Panc1 (cell line): Measurements from ENCODE around the gene MTCH1. TPM values are rescaled to one million over a fixed set of nuclear protein-coding genes. Genes with fewer than 3 reads are reported as not detected.

ENCODE experiments used
- ATAC-seq: fragments of 200-7000 bp; cut with Tn5 transposase; 2 replicates; pipeline ENCODE4 v1.9.1; 2020; ENCODE audit warnings: mild to moderate bottlenecking, moderate library complexity
- BruUV-seq: library from RNA; stranded (reverse); fragments of 400-500 nt; replicated peaks from 2 replicates; lab custom pipeline; 2021; lab: Mats Ljungman, UMichigan
- CTCF ChIA-PET: fragments of 300-600 bp; sonication (Branson Sonifier 250); formaldehyde crosslinking; loops from one replicate; lab custom pipeline; 2022; ENCODE audit warnings: antibody characterized with exemption; lab: Charles Lee
- POLR2A ChIA-PET: fragments of 300-600 bp; sonication (Branson Sonifier 250); formaldehyde crosslinking; loops from one replicate; lab custom pipeline; 2022; ENCODE audit warnings: antibody characterized with exemption; lab: Charles Lee
- DNase-seq: peaks from one replicate; pipeline ENCODE4 v3.0.0-alpha.2; 2010; ENCODE audit warnings: low read depth, low spot score
- H3K27ac ChIP-seq: 2 replicates; pipeline ENCODE4 v1.5.1; 2011; ENCODE audit warnings: mild to moderate bottlenecking, low read length, inconsistent platforms
- H3K27me3 ChIP-seq: fragments of 200-500 bp; sonication (Bioruptor generic); 2 replicates; pipeline ENCODE4 v1.6.0; 2014; ENCODE audit warnings: low read length, inconsistent platforms; ENCODE audit not compliant: control insufficient read depth, insufficient read depth
- H3K36me3 ChIP-seq: fragments of 200-500 bp; sonication (Bioruptor generic); 2 replicates; pipeline ENCODE4 v1.5.1; 2014; ENCODE audit warnings: inconsistent platforms, mild to moderate bottlenecking, low read length, moderate library complexity; ENCODE audit not compliant: control insufficient read depth, insufficient read depth
- H3K4me1 ChIP-seq: 2 replicates; pipeline ENCODE4 v1.5.1; 2011; ENCODE audit warnings: inconsistent platforms, mild to moderate bottlenecking, low read length, moderate library complexity; ENCODE audit not compliant: control insufficient read depth, insufficient read depth
- H3K4me3 ChIP-seq, 2 experiments: 2 replicates each; pipeline ENCODE4 v1.5.1; 2011 to 2012; ENCODE audit warnings: low read depth in 2 of 2, low read length in 2 of 2, mild to moderate bottlenecking in 2 of 2, inconsistent platforms in 1 of 2, moderate library complexity in 1 of 2
- H3K9me3 ChIP-seq: fragments of 200-500 bp; sonication (Bioruptor generic); 2 replicates; pipeline ENCODE4 v1.5.1; 2014; ENCODE audit warnings: low read depth, mild to moderate bottlenecking, inconsistent platforms, low read length, moderate library complexity; ENCODE audit not compliant: control insufficient read depth, insufficient read depth
- CTCF ChIP-seq: fragments of 450-650 bp; IDR thresholded peaks from 2 replicates; pipeline ENCODE4 v1.5.1; 2017; ENCODE audit warnings: mild to moderate bottlenecking
- POLR2AphosphoS5 ChIP-seq: IDR thresholded peaks from 2 replicates; pipeline ENCODE4 v1.6.1; 2012; ENCODE audit warnings: mild to moderate bottlenecking, low read depth, low read length, moderate library complexity
- REST ChIP-seq, 2 experiments: IDR thresholded peaks; 2 replicates each; pipeline ENCODE4 v1.6.1; 2011 to 2012; ENCODE audit warnings: low read depth in 2 of 2, control low read depth in 1 of 2, low read length in 1 of 2, mild to moderate bottlenecking in 1 of 2, moderate library complexity in 1 of 2; ENCODE audit not compliant: insufficient read depth in 1 of 2
- SIN3A ChIP-seq: IDR thresholded peaks from 2 replicates; pipeline ENCODE4 v1.6.1; 2012; ENCODE audit warnings: low read depth, mild to moderate bottlenecking, low read length, moderate library complexity, borderline replicate concordance; ENCODE audit not compliant: insufficient read depth
- TCF7L2 ChIP-seq: IDR thresholded peaks from 2 replicates; pipeline ENCODE4 v1.6.1; 2011; ENCODE audit warnings: mild to moderate bottlenecking, low read depth, low read length, inconsistent platforms
- in situ Hi-C: cut with HindIII; loops from 2 replicates; pipeline ENCODE4 v1.10.0; 2016; ENCODE audit warnings: low sequenced_read_pairs, low pct_unique_long_range_greater_than_20kb
- intact Hi-C: fragments of 100-400 bp; cut with micrococcal nuclease; formaldehyde crosslinking; loops from one replicate; pipeline ENCODE4 v1.10.0; 2022; ENCODE audit not compliant: unreplicated experiment
- total RNA-seq: library from RNA; stranded (reverse); gene quantifications from one replicate; pipeline ENCODE4 v1.2.1, GENCODE V29; 2021; ENCODE audit not compliant: unreplicated experiment

Gene MTCH1
- total RNA-seq, 1 experiment from 2014 or later: 223 TPM

GRCh38 chr6:36989264-36989663 is 3.3 kb upstream of the MTCH1 start:
- CTCF ChIA-PET: interaction anchor here (0.7 kb wide), 1 partner anchor 1795 kb away, joined by 4 read pairs; no protein-coding TSS in a partner anchor
- no peak for ATAC-seq

GRCh38 chr6:36986704-36987047 is 680 bp upstream of the MTCH1 start:
- CTCF ChIA-PET: no interaction called here
- POLR2A ChIA-PET: no interaction called here
- no TSS peak for BruUV-seq

More at GRCh38 chr6:36989264-36989663, 3.3 kb upstream of the MTCH1 start:
- POLR2A ChIA-PET: no interaction called here
- Histone ChIP-seq H3K4me3 (no peak overlapping the region), H3K27ac (no peak overlapping the region), H3K4me1 (peaks cover 8% of the 10 kb centered on the region), H3K36me3 (peaks cover 3% of the 10 kb centered on the region; the same call in 1 of the 2 replicates), H3K27me3 (no peaks in the 10 kb centered on the region), H3K9me3 (no peaks in the 10 kb centered on the region)
- intact Hi-C loops (loop anchor here (10.0 kb wide), 1 partner anchor 104 kb away; the partner anchor contains the start of gene C6orf89), in situ Hi-C loops (no loop called here)
- DNase-seq: no peak
- no peak for TF ChIP-seq SIN3A
- no peak for TF ChIP-seq CTCF
- TF ChIP-seq REST (IDR thresholded peaks at IDR 0.05; ENCODE audit: insufficient read depth in 1 of 2, low read depth in 2 of 2, low read length in 1 of 2): no peak
- no peak for TF ChIP-seq TCF7L2
- no peak for TF ChIP-seq POLR2AphosphoS5
- BruUV-seq: no TSS peak

More at GRCh38 chr6:36986704-36987047, 680 bp upstream of the MTCH1 start:
- H3K4me1 ChIP-seq: peaks cover 23% of the 10 kb centered on the region
- H3K36me3 ChIP-seq: peaks cover 3% of the 10 kb centered on the region; the same call in 1 of the 2 replicates
- TF ChIP-seq REST (IDR thresholded peaks at IDR 0.05; ENCODE audit: insufficient read depth in 1 of 2, low read depth in 2 of 2, low read length in 1 of 2) (no peak), CTCF (no peak), SIN3A (no peak), TCF7L2 (no peak), POLR2AphosphoS5 (no peak)
- ATAC-seq: no peak
- in situ Hi-C loops (no loop called here), intact Hi-C loops (loop anchor here (10.0 kb wide), 1 partner anchor 102 kb away; the partner anchor contains the start of gene C6orf89)
- no peak for DNase-seq
- H3K27ac ChIP-seq: peak overlapping the region; percentile 94
- H3K4me3 ChIP-seq: peak overlapping the region; percentile 72 to 97
- no peaks in the 10 kb centered on the region for H3K9me3 ChIP-seq
- H3K27me3 ChIP-seq: no peaks in the 10 kb centered on the region
